SH-SY5Y (cell line): ENCODE results near the gene PSMB7.

ENCODE experiments used
- GATA2 ChIP-seq: IDR thresholded peaks from 2 replicates; pipeline ENCODE4 v1.6.1; 2011; ENCODE audit warnings: mild to moderate bottlenecking, low read depth, low read length
- GATA3 ChIP-seq: IDR thresholded peaks from 2 replicates; pipeline ENCODE4 v1.6.1; 2011; ENCODE audit warnings: low read depth, mild to moderate bottlenecking, low read length, moderate library complexity

- TF ChIP-seq GATA3 = no peak
- no peak for TF ChIP-seq GATA2
These were observed 70.2 kb downstream of the PSMB7 start for GRCh38 chr9:124345063-124345462.
